GM19452 (cell line): ENCODE measurements around the gene STK33.

Experiments
- ATAC-seq: cut with Tn5 transposase; IDR thresholded peaks from one replicate; pipeline ENCODE4 v1.9.1; 2021; ENCODE audit not compliant: unreplicated experiment

The STK33 gene

DNA sequence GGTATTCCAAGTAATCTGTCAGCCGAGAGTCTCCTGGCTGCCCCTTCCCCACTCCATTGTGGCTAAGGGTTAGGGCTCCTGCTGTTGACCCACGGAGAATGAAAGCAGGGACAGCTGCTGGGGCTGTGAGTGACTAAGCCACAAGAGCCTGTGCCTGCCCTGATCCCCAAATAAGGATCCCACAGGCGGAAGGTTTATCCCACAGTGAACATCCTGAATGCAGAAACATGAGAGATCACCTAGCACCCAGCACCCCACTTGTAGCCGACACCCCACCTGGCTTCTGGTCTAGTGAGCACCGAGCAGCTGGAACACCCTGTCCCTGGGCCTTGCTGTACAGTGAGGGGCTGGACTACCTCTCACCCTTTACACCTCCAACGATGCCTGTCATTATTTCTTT, 212.7 kb downstream of the STK33 start:
- no peak for ATAC-seq

DNA sequence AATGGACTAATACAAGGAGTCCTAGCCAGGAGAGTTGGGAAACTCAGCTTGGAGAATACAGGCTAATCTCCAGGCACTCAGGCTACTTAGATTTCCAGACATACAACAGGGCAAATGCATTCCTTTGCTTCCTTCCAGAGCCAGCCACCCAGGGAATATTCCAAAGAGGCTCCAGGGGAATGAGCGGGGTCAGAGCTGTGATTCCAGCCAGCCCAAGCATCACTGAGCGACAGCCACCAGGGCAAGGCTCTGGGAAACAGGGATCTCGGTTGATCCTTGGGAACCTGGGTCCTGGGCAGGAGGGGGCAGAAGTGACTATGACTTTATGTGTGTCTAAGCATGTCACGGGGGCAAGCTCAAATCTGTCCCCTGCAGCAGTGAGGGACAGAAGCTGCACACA, 218.1 kb downstream of the STK33 start:
- no peak for ATAC-seq

DNA sequence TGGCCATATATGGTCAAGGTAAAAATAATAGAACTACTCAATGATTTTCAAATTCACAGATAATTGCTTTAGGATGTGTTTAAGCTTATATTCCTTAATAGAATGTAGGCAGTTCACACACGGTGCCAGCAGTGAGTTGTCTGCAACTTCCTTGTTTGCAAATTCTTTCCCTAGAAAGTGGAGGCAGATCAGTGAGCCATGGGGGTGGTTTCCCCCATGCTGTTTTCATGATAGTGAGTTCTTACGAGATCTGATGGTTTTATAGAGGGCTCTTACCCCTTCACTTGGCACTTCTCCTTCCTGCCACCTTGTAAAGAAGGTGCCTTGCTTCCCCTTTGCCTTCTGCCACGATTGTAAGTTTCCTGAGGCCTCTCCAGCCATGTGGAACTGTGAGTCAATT, 218.6 kb downstream of the STK33 start:
- no peak for ATAC-seq

DNA sequence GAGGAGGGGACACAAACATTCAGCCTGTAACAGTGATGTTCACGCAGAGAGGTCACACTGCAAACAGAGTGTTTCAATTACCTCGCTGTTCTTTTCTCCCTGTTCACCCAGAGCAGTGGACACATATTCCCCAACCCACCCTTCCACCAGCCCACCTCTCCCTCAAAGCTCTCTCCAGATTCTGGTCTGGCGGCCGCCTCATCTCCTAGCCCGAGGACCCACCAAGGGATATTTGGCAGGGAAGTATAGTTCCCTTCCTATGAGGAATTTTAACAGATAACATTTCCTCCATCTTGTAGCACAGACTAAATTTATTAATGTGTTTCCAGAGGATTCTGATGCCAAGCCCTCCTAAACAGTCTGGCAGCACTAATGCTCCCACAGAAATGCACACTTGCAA, 219.3 kb downstream of the STK33 start:
- no peak for ATAC-seq

DNA sequence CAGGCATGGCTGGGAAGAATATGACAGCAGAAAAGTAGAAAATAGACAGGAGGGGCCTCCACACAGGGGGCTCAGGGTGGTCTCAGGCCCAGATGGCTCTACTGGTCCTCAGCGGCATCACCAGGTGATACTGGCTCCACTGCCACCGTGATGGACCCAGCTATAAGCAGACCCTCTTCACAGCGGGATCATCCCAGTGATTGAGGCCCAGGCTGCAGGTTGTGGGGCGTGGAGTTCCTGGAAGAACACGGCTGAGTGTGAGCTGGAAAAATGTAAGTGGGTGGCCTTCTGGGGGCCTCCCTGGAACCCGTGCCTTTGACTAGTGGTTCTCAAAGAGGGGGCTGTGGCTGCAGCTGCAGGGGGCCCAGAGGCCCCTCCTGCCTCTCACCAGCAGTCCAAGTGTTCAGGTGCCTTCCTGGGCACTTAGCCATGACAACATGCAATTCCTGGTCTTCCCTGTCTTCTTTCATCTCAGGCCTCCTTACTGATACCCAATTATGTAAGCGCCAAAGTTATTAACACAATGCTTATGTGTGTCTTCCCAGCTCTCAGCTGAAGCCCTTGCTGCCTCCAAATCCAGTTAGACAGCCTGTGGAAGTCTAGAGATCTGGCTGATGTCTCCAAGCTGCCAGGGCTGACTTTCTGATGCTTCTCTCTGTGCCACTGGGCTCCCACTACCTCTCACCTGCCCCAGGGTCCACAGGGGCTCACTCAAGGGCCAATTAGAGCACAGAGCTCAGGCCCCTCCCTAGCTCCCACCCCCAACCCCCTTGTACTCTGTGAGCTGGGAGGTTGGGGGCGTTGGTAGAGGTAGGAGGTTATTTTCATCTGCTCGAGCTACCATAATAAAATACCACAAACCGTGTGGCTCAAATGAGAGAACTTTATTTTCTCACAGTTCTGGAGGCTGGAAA, 220.3 kb downstream of the STK33 start:
- ATAC-seq, result no peak

DNA sequence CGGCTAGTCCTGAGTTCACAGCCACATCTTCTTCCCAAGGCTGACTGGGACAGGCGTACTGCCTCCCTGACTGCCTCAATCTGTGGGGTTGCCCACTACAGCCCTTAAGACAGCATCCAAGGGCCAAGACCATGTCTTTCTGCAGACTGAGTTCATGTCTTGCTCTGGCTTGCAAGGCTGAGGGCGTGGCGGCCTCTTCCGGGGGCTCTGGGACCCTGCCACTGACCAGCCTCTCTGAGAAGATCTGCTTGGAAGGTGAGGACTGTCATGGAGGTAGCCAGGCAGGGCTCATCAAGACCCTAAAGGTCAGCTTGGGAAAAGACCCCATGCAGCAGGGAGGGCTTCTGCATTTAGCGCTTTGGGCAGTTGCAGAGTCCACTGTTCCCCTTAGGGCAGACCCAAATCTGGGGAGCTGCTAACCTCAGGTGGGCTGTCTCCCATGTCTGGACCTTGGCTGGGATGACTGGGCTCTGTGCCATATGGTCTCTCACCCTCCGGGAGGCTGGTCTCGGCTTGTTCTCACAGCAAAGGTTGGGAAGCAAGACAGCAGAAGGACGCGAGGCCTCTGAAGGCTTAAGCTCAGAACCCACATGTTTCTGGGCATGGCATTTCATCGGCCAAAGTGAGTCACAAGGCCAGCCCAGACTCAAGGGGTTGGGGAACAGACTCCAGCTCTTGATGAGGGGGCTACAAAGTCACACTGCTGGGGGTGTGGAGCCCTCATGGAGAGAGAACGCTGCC, 221.2 kb downstream of the STK33 start:
- no peak for ATAC-seq

DNA sequence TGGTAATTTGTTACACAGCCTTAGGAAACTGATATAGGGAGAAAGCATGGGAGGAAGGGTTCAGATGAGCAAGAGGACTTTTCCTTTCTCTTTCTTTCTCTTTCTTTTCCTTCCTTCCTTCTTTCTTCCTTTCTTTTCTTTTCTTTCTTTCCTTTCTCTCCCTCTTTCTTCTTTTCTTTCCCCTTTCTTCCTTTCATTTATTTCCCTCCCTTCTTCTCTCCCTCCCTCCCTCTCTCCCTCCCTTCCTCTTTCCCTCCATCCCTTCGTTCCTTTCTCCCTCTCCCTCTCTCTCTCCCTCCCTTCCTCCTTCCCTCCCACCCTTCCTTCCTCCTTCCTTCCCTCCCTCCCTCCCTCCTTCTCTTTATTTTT, 222.5 kb downstream of the STK33 start:
- no peak for ATAC-seq

DNA sequence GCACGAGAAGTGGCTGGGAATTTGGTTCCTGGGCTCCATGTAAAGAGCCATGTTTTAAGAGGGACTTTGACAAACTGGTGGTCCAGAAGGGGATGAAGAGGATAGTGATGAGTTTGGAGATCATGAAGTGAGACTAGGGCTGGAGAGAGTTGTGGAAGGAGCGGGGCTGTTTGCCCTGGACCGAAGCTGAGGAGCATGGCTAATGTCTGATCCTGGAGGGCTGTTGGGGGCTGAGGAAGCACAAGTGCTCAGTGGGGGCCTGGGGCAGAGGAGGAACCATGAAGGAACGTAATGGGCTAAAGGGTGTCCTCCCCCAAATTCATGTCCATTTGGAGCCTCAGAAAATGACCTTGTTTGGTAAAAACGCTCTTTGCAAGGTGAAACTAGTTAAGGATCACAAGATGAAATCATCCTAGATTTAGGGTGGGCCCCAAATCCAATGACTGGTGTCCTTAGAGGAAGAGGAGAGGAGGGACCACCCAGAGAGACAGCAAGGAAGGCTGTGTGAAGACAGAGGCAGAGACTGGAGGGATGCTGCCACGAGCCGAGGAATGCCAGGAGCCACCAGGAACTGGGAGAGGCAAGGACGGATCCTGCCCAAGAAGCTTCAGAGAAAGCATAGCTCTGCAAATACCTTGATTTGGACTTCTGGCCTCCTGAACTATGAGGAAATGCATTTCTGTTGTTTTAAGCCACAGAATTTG, 223.1 kb downstream of the STK33 start:
- ATAC-seq, result no peak

DNA sequence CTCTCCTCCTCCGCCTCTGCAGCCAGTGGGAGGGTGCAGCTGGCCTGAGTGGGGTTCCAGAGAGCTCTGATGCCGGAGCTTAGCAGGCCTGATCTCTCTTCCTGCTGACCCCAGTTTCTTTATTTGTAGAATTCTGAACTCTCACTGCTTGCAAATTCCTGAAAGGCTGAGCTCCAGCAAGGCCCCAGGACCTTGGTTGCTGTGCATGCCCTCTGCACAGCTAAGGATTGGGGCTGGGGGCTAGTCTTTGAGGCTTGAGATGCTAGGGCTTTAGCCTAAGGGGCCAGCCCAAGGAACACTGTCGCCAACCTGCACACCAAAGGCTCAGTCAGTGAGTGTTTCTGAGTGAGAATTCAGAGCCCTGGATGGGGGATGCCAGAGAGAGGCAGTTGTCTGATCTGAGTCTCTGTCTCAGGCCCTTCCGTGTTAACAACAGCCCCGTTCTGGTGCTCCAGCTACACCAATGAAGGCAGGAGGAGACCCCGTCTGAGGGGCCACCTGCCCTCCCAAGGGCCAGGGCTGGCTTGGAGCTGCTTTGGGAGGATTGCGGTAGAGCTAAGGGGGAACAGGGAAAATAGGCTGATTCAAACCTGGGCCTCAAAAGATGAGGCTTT, 224.3 kb downstream of the STK33 start:
- no peak for ATAC-seq

DNA sequence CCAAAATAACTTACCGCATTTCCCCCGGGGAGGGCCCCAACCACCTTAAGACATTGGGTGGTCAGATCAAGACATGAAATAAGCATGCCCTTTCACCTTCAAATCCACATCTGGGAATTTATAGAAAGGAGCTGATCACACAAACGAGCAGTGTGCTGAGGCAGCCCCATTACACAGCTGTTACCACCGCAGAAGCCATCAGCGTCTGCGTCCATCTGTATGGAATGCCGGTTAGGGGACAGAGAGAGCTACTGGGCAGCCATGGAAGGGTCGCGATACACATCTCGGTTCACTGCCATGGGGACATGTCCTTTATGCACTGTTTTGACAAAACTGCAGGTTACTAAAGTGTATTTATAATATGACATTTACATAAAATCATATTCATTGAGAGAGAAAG, 225.3 kb downstream of the STK33 start:
- no peak for ATAC-seq

DNA sequence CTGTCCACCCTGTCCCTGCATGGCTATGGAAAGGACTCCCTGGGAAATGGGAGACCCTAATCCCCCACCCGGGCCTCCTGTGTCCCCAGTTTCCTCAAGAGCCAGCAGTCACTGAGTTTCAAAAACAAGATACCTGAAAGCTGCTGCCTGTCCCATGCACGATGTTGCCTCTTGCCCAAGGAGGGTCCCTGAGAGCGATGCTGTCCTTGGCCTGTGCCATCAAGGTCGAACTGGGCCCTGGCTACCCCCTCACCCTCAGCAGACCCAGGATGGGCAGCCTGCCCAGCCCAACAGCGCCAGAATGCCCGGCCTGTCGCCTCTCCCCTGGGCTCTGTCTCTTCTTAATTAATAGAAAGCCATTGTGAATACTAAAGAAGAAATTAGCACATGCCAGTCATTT, 225.8 kb downstream of the STK33 start:
- ATAC-seq, result no peak

DNA sequence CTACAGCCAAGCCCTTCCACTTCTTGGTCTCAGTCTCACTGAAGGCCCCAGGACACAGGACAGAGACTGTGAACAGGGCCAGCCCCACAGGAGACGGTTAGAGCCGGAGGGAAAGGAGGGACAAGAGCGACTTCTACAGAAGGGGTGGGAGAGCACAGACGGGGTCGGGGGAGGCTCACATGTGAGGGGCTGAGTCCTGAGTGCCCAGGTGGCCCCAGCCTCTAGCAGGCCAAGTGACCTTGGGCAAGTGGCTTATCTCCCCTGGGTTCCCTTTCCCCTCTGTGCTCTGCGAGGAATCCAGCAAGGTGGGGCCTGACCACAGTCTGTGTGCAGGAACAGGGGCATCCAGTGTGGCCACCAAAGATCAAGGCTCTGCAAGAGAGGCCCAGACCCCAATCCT, 227.7 kb downstream of the STK33 start:
- ATAC-seq, result no peak

DNA sequence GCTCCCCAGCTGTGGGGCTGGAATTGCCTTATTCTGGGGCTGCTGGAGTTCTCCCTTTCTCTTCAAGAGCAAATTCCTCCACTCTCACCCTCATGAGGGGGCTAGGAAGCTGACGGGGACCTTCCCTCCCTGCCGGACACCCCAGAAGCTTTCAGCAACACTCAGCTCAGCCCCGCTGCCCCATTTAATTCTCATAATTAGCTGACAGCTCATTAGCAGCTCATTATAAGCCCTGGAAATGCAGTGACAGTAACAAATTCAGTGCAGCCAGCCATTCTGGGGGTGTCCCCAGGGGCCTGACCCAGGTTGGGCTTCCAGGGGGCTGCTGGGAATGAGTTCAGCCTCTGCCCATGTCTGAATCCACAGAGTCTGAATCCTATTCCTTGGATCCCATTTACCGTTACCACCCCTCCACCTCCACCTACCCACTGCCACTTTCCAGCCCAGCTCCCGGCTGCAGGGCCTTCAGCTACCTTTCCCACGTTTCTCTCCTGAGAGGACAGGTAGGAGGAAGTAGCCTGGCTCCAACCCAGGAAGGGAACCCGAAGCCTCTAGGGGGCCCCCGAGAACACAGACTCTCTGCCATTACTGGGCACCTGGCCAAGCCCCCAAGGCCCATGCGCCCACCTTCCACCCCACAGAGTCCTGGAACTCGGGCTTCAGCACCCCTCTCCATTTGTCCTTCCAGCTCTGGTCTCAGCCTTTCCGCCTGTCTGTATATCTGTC, 228.6 kb downstream of the STK33 start:
- no peak for ATAC-seq

DNA sequence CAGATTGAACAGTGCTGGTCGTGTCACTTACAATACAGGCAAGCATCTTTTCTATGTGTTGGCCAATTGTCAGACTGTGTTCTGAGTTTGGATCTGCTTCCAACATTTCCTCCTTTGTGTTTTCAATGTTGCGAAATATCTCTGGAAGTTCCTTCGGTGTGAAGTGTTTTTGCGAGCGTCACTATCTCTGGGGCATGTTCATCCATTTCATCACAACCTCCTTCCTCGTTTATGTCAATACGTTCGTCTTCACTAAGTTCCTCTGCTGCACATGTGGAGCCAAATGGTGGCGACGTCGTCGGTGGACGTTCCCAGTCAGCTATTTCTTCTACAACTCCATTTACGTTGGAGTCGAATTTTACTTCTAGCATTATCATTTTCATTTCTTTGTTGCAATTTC, 230.1 kb downstream of the STK33 start:
- ATAC-seq, result no peak

DNA sequence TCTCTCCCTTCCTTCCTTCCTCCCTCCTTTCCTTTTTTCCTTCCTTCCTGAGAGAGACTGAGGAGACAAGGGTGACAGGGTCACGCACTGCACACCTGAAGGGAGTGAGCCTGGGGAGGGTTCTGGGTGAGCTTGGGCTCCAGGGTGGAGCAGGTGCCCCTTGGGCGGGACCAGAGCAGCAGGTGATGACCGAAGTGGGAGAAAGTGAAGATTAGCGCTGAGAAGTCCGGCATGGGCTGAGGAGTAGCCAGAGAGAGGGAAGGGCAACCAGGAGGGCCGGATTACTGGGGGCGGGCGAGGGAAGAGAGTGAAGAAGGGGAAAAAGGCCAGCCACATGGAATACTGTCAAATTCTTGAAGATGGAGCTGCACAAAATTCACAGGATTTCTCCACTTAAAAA, 231.1 kb downstream of the STK33 start:
- no peak for ATAC-seq

DNA sequence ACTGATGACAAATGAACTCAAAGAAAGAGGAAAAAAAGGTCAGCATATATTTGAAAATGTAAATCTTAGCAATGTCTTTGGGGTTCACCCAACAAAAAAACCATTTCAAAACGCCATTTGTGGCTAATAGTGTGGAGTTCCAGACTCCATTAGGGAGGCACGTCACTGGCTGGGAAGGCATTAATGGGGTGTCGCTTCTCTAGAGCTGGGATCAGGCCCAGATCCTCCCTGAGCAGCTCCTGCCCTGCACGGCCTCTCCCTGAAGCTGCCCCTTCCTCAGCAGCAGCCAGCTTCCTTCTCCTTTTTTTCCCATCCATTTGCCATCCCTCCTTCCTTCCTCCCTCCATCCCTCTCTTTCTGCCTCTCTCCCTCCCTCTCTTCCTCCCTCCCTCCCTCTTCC, 231.5 kb downstream of the STK33 start:
- ATAC-seq, result no peak

DNA sequence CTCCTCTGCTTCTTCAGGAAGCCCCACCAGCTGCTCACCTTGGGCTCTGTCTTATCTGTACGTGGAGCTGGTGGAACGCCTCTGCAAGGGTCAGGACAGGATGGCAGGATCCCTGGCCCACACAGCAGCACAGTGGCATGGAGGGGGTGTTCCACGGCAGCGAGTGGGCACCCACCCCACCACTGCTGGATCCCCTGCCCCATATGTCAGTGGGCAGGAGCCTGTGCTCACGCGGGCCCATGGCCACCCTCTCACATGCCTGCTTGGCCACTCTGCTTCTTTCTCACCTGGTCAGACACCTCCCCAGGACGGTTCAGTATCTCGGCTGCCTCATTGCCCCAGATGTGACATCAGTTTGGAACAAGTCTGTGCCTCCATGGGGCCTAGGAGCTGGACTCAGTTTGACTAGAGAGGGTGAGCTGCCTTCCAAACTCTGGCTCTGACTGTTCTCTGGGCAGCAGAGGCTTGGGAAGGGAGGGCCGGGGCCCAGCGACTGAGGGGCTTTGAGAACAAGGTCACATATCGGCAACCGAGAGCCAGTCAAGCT, 232.3 kb downstream of the STK33 start:
- ATAC-seq, result no peak

DNA sequence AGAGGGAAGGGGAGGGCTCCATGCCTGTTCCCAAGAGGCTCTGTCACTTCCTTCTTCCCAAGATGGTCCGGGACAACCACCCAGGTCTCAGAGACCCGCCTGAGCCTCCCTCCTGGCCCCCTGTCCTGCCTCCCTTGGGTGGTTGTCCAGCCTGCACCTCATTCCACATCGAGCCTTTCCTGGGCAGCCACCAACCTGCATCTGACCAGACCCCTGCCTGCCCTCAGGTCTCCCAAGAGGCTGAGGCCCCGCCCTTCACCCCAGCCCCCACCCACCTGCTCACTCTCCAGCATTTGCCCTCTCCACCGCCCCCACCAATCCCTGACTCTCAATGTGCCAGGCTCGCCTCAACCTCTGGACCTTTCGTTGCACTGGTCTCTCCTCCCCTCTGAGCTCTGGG, 232.8 kb downstream of the STK33 start:
- no peak for ATAC-seq

DNA sequence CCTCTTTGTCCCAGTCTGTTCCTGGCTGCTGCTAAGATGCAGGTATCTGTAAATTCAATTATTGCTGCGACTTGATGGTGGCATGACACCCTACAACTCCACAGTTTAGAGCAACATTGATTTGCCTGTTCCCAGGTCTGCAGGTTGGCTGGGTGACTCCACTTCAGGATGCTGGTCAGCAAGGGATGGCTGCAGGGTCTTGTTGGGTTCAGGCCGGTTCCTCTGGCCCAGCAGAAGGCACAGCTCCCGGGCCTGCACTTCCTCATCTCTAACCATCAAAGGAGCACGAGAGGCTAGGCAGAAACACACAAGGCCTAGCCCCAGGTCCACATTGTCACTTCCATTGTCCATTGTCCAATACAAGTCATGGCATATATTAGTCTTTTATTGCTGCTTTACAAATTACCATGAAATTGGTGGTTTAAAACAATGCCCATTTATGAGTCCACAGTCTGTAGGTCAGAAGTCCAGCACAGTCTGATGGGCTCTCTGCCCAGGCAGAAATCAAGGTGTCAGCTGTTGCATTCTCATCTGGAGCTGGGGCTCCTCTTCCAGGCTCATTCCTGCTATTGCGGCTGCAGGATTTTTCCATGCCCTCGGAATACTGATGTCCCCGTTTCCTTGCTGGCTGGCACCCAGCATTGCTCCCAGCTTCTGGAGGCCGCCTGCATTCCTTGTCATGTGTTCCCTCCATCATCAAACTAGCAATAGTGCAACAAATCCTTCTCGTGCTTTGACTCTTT, 233.8 kb downstream of the STK33 start:
- no peak for ATAC-seq

DNA sequence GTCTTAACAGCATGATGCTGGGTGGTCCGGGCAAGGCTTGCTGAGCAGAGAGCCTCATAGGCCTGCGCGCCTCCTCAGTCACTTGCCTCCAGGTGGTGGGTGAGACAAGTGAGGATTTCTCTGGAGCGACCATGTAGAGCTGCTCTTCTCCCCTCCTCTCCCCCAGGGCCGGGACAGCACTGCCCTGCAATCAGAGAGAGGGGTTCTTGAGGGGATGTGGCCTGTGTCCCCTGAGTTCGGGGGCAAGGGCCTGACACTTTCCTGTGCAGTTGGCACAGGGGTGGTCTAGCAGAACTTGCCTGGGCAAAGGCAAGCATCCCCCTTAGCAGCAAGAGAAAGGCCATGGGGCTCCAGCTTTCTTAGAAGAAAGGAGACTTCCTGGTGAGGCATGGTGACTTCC, 234.5 kb downstream of the STK33 start:
- no peak for ATAC-seq
